Activated naive CD8-positive, alpha-beta T cell treated with anti-CD3 and anti-CD28 coated beads, Interleukin-2, amount 10 ng/mL, durations not matched to agents 7 days and 5 days (primary cell): ENCODE data around the gene YIF1B. TPM values are rescaled to one million over a fixed set of nuclear protein-coding genes. Genes with fewer than 3 reads are reported as not detected.
"Not testable (repeated sequence)": the region's sequence is repeated elsewhere in the genome, so short reads cannot be mapped to it uniquely, and the experiment has no call there.

Source experiments
- ATAC-seq: fragments of 150-1000 bp; cut with Tn5 transposase; one replicate; pipeline ENCODE4 v1.10.0; 2021; ENCODE audit warnings: low read depth, moderate library complexity
- POLR2A ChIA-PET: fragments of 350-600 bp; sonication (Branson Sonifier 250); formaldehyde crosslinking; loops from one replicate; lab custom pipeline; 2021; ENCODE audit warnings: antibody characterized with exemption; lab: Charles Lee
- DNase-seq: peaks from one replicate; pipeline ENCODE4 v3.0.0; 2021
- H3K27ac Mint-ChIP-seq: one replicate; pipeline ENCODE4 v1.8.0; 2022; ENCODE audit warnings: mild to moderate bottlenecking, mixed read lengths
- H3K27me3 Mint-ChIP-seq: one replicate; pipeline ENCODE4 v1.8.0; 2022; ENCODE audit warnings: mild to moderate bottlenecking, moderate library complexity, mixed read lengths
- H3K36me3 Mint-ChIP-seq: one replicate; pipeline ENCODE4 v1.8.0; 2021; ENCODE audit warnings: mild to moderate bottlenecking, mixed read lengths
- H3K4me1 Mint-ChIP-seq: one replicate; pipeline ENCODE4 v1.8.0; 2021; ENCODE audit warnings: mixed read lengths
- H3K4me3 Mint-ChIP-seq: one replicate; pipeline ENCODE4 v1.8.0; 2022; ENCODE audit warnings: mild to moderate bottlenecking, moderate library complexity, mixed read lengths
- H3K9me3 Mint-ChIP-seq: one replicate; pipeline ENCODE4 v1.8.0; 2021; ENCODE audit warnings: mixed read lengths
- total RNA-seq, 2 experiments: library from RNA; stranded (reverse); gene quantifications; one replicate each; pipeline ENCODE4 v1.2.3, GENCODE V29; 2021

Gene YIF1B
- 10 to 100 TPM; 59.9 to 65.5 TPM for total RNA-seq

GRCh38 chr19:38315657-38316476 is at the start of gene YIF1B:
TSS of gene YIF1B (minus strand) at chr19:38315947. CDS start at chr19:38315917, 30 bp downstream.
- Mint-ChIP-seq H3K27ac (peak within 1 kb of the TSS; percentile 91), H3K9me3 (no peaks in the 10 kb centered on the region), H3K4me1 (peaks cover 34% of the 10 kb centered on the region), H3K27me3 (no peaks in the 10 kb centered on the region), H3K36me3 (no peaks in the 10 kb centered on the region), H3K4me3 (peak within 1 kb of the TSS; percentile 90)
- DNase-seq (peak; percentile 96), ATAC-seq (peak; percentile 89)
- POLR2A ChIA-PET: interaction anchor here (0.6 to 1.5 kb wide), 3 partner anchors 51 to 383 kb away, joined by 3 to 5 read pairs (median 4); partner anchors contain the start of gene SPINT2

- Mint-ChIP-seq H3K4me1 (peaks cover 10% of the 10 kb centered on the region), H3K4me3 (peak overlapping the region; percentile 89), H3K27me3 (peaks cover 31% of the 10 kb centered on the region)
- ATAC-seq, H3K36me3 Mint-ChIP-seq, H3K9me3 Mint-ChIP-seq, H3K27ac Mint-ChIP-seq, DNase-seq: not testable (repeated sequence)
- POLR2A ChIA-PET: interaction anchor here (1.0 to 1.2 kb wide), 3 partner anchors 11 to 40 kb away, joined by 3 to 6 read pairs (median 5); partner anchors contain the start of genes FAM98C and PSMD8
These were observed 47.4 kb upstream of the YIF1B start for GRCh38 chr19:38362946-38363688.

DNA sequence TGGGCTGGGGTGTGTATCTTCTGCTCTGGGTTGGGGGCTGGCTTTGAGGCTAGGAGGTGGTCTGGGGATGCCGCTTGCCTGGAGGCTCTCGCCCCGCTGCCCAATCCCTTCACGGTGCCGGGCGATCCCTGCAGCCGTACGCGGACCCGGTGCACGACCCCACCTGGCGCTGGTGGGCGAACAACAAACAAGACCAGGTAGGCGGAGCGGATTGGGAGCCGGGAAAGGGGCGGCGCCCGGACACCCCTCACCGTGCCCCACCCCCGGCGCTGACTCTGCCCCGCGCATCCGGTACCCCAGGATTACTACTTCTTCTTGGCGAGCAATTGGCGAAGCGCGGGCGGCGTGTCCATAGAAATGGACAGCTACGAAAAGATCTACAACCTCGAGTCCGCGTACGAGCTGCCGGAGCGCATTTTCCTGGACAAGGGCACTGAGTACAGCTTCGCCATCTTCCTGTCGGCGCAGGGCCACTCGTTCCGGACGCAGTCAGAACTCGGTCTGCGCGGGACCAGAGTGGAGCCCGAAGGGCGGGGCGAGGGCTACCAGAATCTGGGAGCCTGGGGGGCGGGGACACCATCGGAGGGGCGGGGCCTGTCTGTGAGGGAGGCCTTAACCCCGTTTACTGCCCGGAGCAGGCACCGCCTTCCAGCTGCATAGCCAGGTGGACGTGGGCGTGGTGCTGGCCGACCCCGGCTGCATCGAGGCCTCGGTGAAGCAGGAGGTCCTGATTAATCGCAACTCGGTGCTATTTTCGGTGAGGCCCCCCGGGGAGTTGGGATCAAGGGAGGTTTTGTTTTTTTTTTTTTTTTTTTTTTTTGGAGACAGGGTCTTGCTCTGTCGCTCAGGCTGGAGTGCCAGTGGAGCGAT is 46.6 kb upstream of the YIF1B start:
- peak overlapping the region; percentile 89 for H3K4me3 Mint-ChIP-seq
- ATAC-seq (peak; percentile 75), DNase-seq (peak; percentile 87)
- peaks cover 10% of the 10 kb centered on the region for H3K4me1 Mint-ChIP-seq
- POLR2A ChIA-PET: interaction anchor here (1.0 to 1.3 kb wide), 4 partner anchors 12 to 41 kb away, joined by 3 to 6 read pairs (median 4); partner anchors contain the start of genes FAM98C, GGN and PSMD8
- peak overlapping the region; percentile 73 for H3K27ac Mint-ChIP-seq
- H3K36me3 Mint-ChIP-seq: no peaks in the 10 kb centered on the region
- H3K9me3 Mint-ChIP-seq: no peaks in the 10 kb centered on the region
- peaks cover 35% of the 10 kb centered on the region for H3K27me3 Mint-ChIP-seq

- H3K27ac Mint-ChIP-seq: no peak overlapping the region
- peak; percentile 76 for ATAC-seq
- DNase-seq: peak; percentile 80
- H3K9me3 Mint-ChIP-seq: no peaks in the 10 kb centered on the region
- POLR2A ChIA-PET: interaction anchor here (0.7 to 1.3 kb wide), 4 partner anchors 13 to 26 kb away, joined by 3 to 6 read pairs (median 4); partner anchors contain the start of genes GGN and PSMD8
- H3K36me3 Mint-ChIP-seq: no peaks in the 10 kb centered on the region
- peaks cover 41% of the 10 kb centered on the region for H3K27me3 Mint-ChIP-seq
- H3K4me1 Mint-ChIP-seq: peaks cover 10% of the 10 kb centered on the region
- peak overlapping the region; percentile 89 for H3K4me3 Mint-ChIP-seq
These were observed 45.9 kb upstream of the YIF1B start for GRCh38 chr19:38361633-38362075.

GRCh38 chr19:38360839-38361631 is 45.3 kb upstream of the YIF1B start:
- POLR2A ChIA-PET: interaction anchor here (0.7 to 1.3 kb wide), 3 partner anchors 13 to 27 kb away, joined by 3 to 4 read pairs (median 3); partner anchors contain the start of genes GGN and PSMD8
- ATAC-seq: no peak
- Mint-ChIP-seq H3K4me1 (peaks cover 10% of the 10 kb centered on the region), H3K27ac (no peak overlapping the region), H3K9me3 (no peaks in the 10 kb centered on the region), H3K27me3 (peaks cover 44% of the 10 kb centered on the region), H3K36me3 (no peaks in the 10 kb centered on the region), H3K4me3 (peak overlapping the region; percentile 89)
- DNase-seq: no peak

- POLR2A ChIA-PET: interaction anchor here (0.7 kb wide), 1 partner anchor 14 kb away, joined by 3 read pairs; the partner anchor contains the start of gene PSMD8
- ATAC-seq: no peak
- Mint-ChIP-seq H3K4me1 (peaks cover 10% of the 10 kb centered on the region), H3K4me3 (peak overlapping the region; percentile 89), H3K27ac (no peak overlapping the region), H3K9me3 (no peaks in the 10 kb centered on the region), H3K27me3 (peaks cover 44% of the 10 kb centered on the region), H3K36me3 (no peaks in the 10 kb centered on the region)
- DNase-seq: no peak
These were observed 44.6 kb upstream of the YIF1B start for GRCh38 chr19:38360351-38360750.

DNA sequence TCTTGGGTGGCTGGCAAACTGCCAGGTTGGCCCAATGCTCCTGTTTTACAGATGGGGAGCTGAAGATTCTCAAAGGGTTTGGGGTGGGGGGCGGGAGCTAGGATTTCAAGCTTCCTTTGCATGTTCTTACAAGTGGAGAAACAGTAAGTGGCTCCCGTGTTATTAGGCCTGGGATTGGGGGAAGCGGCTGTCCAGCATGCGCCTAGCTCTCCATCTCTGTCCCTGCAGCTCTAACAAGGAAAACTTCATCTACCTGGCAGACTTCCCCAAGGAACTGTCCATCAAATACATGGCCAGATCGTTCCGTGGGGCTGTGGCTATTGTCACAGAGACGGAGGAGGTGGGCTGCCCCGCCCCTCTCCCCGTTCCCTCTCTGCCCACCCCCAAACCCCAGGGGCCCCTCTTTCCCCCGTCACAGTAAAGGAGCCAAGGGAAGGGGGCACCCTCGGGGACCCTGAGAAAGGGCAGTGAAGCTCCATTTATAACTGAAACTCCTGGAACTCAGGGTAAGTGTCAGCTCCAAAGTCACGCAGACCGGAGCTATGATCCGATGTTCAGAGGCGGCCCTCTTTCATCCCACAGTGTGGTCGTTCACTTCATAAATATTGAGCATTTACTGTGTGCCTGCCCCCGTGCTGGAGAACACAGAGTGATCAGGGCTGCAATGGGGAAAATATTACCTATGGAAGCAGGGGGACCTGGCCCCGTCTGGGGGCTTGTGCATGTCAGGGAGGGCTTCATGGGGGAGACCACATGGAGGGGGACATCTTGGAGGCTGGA is 43.7 kb upstream of the YIF1B start:
- no peaks in the 10 kb centered on the region for H3K9me3 Mint-ChIP-seq
- POLR2A ChIA-PET: interaction anchor here (0.6 to 0.7 kb wide), 2 partner anchors 15 to 294 kb away, joined by 3 to 4 read pairs; partner anchors contain the start of gene PSMD8
- no peak overlapping the region for H3K4me3 Mint-ChIP-seq
- H3K27me3 Mint-ChIP-seq: peaks cover 44% of the 10 kb centered on the region
- no peaks in the 10 kb centered on the region for H3K36me3 Mint-ChIP-seq
- H3K27ac Mint-ChIP-seq: no peak overlapping the region
- no peak for DNase-seq
- H3K4me1 Mint-ChIP-seq: peaks cover 10% of the 10 kb centered on the region
- ATAC-seq: no peak

GRCh38 chr19:38358071-38358470 is 42.3 kb upstream of the YIF1B start:
- H3K36me3 Mint-ChIP-seq: no peaks in the 10 kb centered on the region
- H3K4me1 Mint-ChIP-seq: peaks cover 10% of the 10 kb centered on the region
- DNase-seq: no peak
- peaks cover 44% of the 10 kb centered on the region for H3K27me3 Mint-ChIP-seq
- no peaks in the 10 kb centered on the region for H3K9me3 Mint-ChIP-seq
- ATAC-seq: no peak
- POLR2A ChIA-PET: no interaction called here
- H3K27ac Mint-ChIP-seq: no peak overlapping the region
- no peak overlapping the region for H3K4me3 Mint-ChIP-seq

GRCh38 chr19:38355728-38356725 is 40.3 kb upstream of the YIF1B start:
- POLR2A ChIA-PET: no interaction called here
- Mint-ChIP-seq H3K27me3 (peaks cover 37% of the 10 kb centered on the region), H3K4me3 (no peak overlapping the region), H3K27ac (no peak overlapping the region), H3K9me3 (no peaks in the 10 kb centered on the region), H3K36me3 (no peaks in the 10 kb centered on the region), H3K4me1 (peaks cover 3% of the 10 kb centered on the region)
- DNase-seq: no peak
- no peak for ATAC-seq

GRCh38 chr19:38352611-38353010 is 36.9 kb upstream of the YIF1B start:
- H3K27me3 Mint-ChIP-seq: peaks cover 9% of the 10 kb centered on the region
- H3K9me3 Mint-ChIP-seq: no peaks in the 10 kb centered on the region
- POLR2A ChIA-PET: interaction anchor here (0.5 kb wide), 1 partner anchor 553 kb away, joined by 4 read pairs; no protein-coding TSS in a partner anchor
- no peak overlapping the region for H3K4me3 Mint-ChIP-seq
- ATAC-seq: no peak
- H3K4me1 Mint-ChIP-seq: no peaks in the 10 kb centered on the region
- DNase-seq: no peak
- H3K36me3 Mint-ChIP-seq: no peaks in the 10 kb centered on the region
- H3K27ac Mint-ChIP-seq: no peak overlapping the region
